ENCODE measurements around the gene POGK. TPM values are rescaled to one million over a fixed set of nuclear protein-coding genes. Genes with fewer than 3 reads are reported as not detected.

The POGK gene
- total and polyA plus RNA-seq, 10 of the 15 experiments (the other 5 are each of a cell fraction or from before 2014, with no cell fraction given) = 5.3 to 34.6 (median 18.7) TPM

DNA sequence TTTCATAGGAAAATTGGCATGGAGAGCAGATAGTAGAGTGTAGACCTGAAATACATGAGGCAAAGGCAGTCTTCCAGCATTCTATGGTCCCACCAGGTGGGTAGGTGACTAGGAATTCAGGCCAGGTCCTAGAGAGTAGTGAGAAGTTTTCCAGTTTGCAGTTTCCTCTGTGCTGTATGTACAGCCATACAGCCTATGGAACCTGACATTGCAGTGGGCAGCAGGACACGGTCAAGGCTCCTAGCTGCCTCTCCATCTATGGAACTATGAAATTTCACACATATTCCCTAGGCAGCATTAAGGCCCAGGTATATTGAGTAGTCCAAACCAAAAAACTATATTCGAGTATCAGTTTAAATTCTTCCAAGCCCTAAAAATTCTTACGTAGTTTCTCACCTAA is 16.3 kb downstream of the POGK start:
- ChIA-PET SMC1A (ENCODE audit: uncharacterized antibody, unreplicated experiment) (interaction anchor here (1.2 kb wide), 2 partner anchors 8 to 15 kb away, joined by 3 read pairs; no protein-coding TSS in a partner anchor), CTCF (interaction anchor here (1.0 kb wide), 1 partner anchor 21 kb away, joined by 3 read pairs; the partner anchor contains the start of gene TADA1), RAD21 (ENCODE audit: unreplicated experiment) (no interaction called here), POLR2A (interaction anchor here (0.9 kb wide), 1 partner anchor 12 kb away, joined by 3 read pairs; no protein-coding TSS in a partner anchor)
- no peak overlapping the region for H3K4me3 ChIP-seq
- H2AFZ ChIP-seq (ENCODE audit: control insufficient read depth, low read depth, low read length) = no peak overlapping the region
- WGBS (ENCODE audit: insufficient coverage, insufficient replicate concordance, low lambda C conversion rate, missing lambda C conversion rate) = 98% methylated on average over 3 of the region's 3 CpGs
- TF ChIP-seq KLF5 (IDR thresholded peaks at IDR 0.05; ENCODE audit: partially characterized antibody) (no peak), YBX1 (IDR thresholded peaks at IDR 0.05) (no peak), STAT1 (conservative IDR thresholded peaks at IDR 0.05) (no peak), PAX5 (IDR thresholded peaks at IDR 0.05; ENCODE audit: borderline replicate concordance, low read depth, low read length) (no peak), PKNOX1 (IDR thresholded peaks at IDR 0.05) (no peak), BRCA1 (IDR thresholded peaks at IDR 0.05; ENCODE audit: low read depth, low read length) (no peak), NR2C1 (IDR thresholded peaks at IDR 0.05) (no peak), MEF2A (IDR thresholded peaks at IDR 0.05; ENCODE audit: insufficient read depth, low read depth, low read length) (no peak), GATAD2B (conservative IDR thresholded peaks at IDR 0.05; ENCODE audit: low read depth) (no peak), SIX5 (IDR thresholded peaks at IDR 0.05; ENCODE audit: low read depth, low read length, severe bottlenecking) (no peak), NKRF (conservative IDR thresholded peaks at IDR 0.05) (no peak), ESRRA (IDR thresholded peaks at IDR 0.05; ENCODE audit: low read length) (no peak), PML (IDR thresholded peaks at IDR 0.05; ENCODE audit: low read length) (no peak), TCF12 (IDR thresholded peaks at IDR 0.05; ENCODE audit: low read depth, low read length) (no peak)
- TF ChIP-seq, protein P1, sequence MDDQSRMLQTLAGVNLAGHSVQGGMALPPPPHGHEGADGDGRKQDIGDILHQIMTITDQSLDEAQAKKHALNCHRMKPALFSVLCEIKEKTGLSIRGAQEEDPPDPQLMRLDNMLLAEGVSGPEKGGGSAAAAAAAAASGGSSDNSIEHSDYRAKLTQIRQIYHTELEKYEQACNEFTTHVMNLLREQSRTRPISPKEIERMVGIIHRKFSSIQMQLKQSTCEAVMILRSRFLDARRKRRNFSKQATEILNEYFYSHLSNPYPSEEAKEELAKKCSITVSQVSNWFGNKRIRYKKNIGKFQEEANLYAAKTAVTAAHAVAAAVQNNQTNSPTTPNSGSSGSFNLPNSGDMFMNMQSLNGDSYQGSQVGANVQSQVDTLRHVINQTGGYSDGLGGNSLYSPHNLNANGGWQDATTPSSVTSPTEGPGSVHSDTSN (IDR thresholded peaks at IDR 0.05; ENCODE audit: insufficient replicate concordance, low read depth, low read length) = no peak
- in situ Hi-C loops (cut with MboI) (no loop called here), intact Hi-C loops (cut with micrococcal nuclease; ENCODE audit: unreplicated experiment) (no loop called here)
- H3K79me2 ChIP-seq (ENCODE audit: control insufficient read depth, insufficient read depth, low read length) = no peaks in the 10 kb centered on the region
- BruUV-seq (replicated peaks) = no TSS peak
- no peak overlapping the region for H3K27ac ChIP-seq (ENCODE audit: control insufficient read depth, insufficient read depth)
- DNase-seq (ENCODE audit: low read depth, low spot score) (no peak), ATAC-seq (no peak), FAIRE-seq (no peak)
- no peaks in the 10 kb centered on the region for H3K4me1 ChIP-seq (ENCODE audit: control insufficient read depth, insufficient read depth, low read length)
- no peak overlapping the region for H3K4me2 ChIP-seq (ENCODE audit: control insufficient read depth, insufficient read depth)
- no peaks in the 10 kb centered on the region for H3K27me3 ChIP-seq (replicated peaks in 1 of 2; ENCODE audit: control insufficient read depth in 2 of 2, insufficient read depth in 2 of 2, low read length in 1 of 2)
- no peaks in the 10 kb centered on the region for H3K9me3 ChIP-seq (replicated peaks; ENCODE audit: control insufficient read depth, insufficient read depth, low read length)
- H3K36me3 ChIP-seq (ENCODE audit: control insufficient read depth in 2 of 2, insufficient read depth in 2 of 2, low read length in 1 of 2) = peaks cover 6 to 25% of the 10 kb centered on the region in 2 experiments
- H4K20me1 ChIP-seq (ENCODE audit: control insufficient read depth, insufficient read depth) = no peaks in the 10 kb centered on the region
- H3K9ac ChIP-seq (ENCODE audit: control insufficient read depth, insufficient read depth, low read length) = no peak overlapping the region
